Tibial nerve (tissue), 3 donors: ENCODE data around the gene INTS2.

Experiments
- POLR2A ChIP-seq, 2 donors: fragments of 450-650 bp; IDR thresholded peaks; one replicate each; pipeline ENCODE4 v1.6.1; 2017; ENCODE audit warnings: antibody characterized with exemption in 2 of 2, mild to moderate bottlenecking in 2 of 2, moderate library complexity in 2 of 2
- TF ChIP-seq, protein P1 (sequence below), 5 experiments: fragments of 200-600 bp in 3 of 5; fragments of 450-650 bp in 2 of 5; sonication (generic) in 3 of 5; IDR thresholded peaks; one replicate each; pipeline ENCODE4 v1.5.1; 2016 to 2019; ENCODE audit warnings: antibody characterized with exemption in 5 of 5, mild to moderate bottlenecking in 3 of 5, moderate library complexity in 2 of 5

GRCh38 chr17:61846088-61846487 is 81.7 kb downstream of the INTS2 start:
- TF ChIP-seq, protein P1, sequence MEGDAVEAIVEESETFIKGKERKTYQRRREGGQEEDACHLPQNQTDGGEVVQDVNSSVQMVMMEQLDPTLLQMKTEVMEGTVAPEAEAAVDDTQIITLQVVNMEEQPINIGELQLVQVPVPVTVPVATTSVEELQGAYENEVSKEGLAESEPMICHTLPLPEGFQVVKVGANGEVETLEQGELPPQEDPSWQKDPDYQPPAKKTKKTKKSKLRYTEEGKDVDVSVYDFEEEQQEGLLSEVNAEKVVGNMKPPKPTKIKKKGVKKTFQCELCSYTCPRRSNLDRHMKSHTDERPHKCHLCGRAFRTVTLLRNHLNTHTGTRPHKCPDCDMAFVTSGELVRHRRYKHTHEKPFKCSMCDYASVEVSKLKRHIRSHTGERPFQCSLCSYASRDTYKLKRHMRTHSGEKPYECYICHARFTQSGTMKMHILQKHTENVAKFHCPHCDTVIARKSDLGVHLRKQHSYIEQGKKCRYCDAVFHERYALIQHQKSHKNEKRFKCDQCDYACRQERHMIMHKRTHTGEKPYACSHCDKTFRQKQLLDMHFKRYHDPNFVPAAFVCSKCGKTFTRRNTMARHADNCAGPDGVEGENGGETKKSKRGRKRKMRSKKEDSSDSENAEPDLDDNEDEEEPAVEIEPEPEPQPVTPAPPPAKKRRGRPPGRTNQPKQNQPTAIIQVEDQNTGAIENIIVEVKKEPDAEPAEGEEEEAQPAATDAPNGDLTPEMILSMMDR (IDR thresholded peaks at IDR 0.05): no peak
- no peak for TF ChIP-seq POLR2A (IDR thresholded peaks at IDR 0.05)
